RPMI7951 (cell line): Measurements from ENCODE around the gene SDF2. TPM values are rescaled to one million over a fixed set of nuclear protein-coding genes. Genes with fewer than 3 reads are reported as not detected.

Source experiments
- DNase-seq: peaks from one replicate; pipeline ENCODE4 v3.0.0-alpha.2; 2012; ENCODE audit warnings: low read depth
- total RNA-seq: library from RNA; depleted of rRNA; stranded (reverse); fragments of >200 nt; shearing (Covaris generic); gene quantifications from 2 replicates; pipeline ENCODE4 v1.2.3, GENCODE V29; 2014; rRNA removed

SDF2 gene, protein sequence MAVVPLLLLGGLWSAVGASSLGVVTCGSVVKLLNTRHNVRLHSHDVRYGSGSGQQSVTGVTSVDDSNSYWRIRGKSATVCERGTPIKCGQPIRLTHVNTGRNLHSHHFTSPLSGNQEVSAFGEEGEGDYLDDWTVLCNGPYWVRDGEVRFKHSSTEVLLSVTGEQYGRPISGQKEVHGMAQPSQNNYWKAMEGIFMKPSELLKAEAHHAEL
- total RNA-seq: 71.9 and 76.1 TPM in 2 replicates

DNA sequence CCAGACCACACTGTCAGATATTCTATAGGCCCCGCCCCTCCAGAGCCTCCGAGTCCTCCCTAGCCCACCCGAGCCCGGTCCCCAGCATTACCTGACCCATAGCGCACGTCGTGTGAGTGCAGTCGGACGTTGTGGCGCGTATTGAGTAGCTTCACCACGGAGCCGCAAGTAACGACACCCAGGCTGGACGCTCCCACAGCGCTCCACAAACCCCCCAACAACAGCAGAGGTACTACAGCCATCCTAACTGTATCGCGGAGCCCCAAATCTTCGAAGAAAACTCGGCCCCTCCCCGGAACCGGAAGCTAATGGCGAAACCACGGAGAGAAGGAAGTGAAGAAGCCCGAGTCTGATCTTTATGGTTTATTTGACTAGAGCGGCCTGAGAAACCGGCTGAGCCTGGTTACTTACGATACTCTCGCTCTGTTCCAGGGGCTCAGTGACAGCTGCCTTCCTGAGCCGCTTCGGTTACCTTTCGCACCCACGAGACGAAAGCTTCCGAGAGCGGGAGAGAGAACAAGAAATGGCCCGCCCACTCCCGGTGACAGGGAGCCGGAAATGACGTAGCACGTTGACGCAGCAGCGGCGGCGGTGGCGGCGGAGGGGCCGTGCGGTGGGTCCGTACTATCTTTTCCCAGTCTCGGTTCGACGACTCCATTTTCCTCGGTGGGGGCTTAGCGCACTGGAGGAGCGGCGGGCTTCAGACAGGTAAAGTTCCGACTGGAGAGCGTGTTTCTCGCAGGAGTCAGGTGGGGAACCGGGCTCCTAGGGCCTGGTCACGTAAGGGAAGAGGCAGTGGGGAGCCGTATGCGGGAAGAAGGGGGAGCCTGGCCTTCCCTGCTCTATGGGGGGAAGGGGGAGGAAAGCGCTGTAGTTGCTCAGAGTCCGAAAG lies at the start of gene SDF2, which contains the start of gene SUPT6H:
Gene SDF2 (minus strand): TSS at position 272 of the 892 bp plus-strand sequence. CDS start 30 bp downstream, at position 242.
Gene SUPT6H (plus strand): TSS at position 571 of the 892 bp plus-strand sequence. CDS start 11,197 bp downstream, outside the sequence.
- DNase-seq: peak; percentile 82

DNA sequence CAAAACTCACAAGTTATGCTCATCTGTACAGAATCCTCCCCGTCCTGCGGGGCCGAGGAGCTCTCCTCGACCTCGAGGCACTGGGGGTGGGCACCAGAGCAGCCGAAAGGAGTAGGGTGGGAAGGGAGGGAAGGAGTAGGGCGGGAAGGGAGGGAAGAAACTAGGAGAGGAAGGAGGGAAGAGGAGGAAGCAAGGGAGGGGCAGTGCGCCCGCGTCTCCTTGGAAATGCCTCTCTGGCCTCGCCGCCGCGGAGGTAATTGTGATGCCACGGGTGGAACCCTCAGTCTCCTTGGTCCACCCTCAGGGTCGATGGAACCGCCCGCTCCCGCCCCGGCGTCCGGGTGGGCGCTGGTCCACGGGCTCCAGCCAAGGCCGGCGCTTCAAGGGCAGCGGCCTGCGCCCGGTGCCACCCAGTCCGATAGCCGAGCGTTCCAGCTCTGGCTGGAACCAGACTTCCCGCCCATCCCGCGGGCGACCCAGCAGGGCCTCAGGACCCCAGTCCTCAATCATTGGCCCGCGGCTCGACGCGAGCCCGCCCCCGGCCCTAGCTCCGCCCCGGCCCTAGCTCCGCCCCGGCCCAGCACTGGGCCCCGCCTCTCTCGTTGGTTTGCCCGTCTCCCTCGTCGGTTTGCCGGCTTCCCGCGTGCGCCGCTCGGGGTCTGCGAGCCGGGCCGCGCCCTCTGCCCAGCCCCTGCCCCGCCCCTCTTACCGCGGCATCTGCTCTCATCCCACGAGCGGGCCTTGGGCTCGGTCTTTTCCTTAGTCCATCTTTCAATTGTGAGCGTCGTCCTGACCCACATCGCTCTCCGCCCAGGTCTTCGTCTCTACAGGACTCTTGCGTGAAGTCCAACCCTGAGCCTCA lies 49.4 kb upstream of the SDF2 start:
- peak; percentile 88 for DNase-seq

DNA sequence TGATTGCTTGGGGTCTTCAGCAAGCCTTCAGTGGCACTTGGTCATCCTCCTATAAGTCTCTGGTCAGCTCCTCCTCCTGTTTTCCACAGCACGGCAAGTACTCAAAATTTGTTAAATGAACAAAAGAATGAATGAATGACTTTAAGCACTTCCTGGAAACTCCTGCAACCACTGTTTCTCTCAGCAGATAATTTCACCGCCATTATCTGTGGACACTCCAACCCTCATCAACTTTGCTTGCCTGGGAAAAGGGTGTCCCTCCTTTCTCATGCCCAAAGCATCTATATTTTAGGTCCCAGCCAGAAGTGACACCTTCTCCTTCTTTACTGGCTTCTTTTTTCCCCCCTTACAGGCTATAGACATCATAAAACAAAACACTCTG lies 45.6 kb upstream of the SDF2 start:
- no peak for DNase-seq

DNA sequence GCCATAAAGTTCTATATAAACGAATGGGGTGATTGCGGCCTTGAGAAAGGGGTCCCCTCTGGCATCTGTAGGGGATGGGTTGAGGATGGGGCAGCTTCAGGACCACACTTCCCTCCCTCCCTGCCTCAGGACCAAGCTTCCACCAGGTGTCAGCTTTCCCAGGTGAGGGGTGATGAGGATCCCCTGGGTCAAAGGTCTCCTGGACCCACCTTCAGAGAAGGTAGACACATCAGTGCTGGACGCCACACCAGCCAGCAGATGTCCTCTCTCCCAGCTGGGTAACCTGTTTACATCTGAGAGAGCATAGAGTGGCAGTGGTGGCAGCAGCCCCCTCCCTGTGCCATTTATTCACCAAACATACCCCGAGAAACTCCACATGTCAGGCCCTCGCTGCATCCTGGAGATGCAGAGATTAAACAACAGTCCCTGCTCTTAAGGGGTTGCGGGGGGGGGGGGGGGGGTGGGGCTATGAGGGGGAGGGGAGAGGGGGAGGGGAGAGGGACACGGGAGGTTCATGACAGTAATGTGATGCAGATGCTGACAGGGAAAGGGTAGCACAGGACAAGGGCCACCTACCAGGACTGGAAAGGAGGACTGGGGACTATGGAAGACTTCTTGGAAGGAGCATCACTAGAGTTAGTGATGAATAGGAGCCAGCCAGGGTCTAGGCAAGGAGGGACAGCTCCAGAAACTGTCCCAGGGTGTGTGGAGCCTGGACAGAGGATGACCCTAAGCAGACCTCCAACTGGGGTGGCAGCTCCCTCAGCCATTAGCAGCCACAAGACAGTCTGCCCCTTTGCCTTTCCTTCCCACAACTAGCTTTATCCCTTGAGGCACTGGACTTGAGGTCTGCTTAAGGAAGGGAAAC lies 45.0 kb upstream of the SDF2 start:
- no peak for DNase-seq

DNA sequence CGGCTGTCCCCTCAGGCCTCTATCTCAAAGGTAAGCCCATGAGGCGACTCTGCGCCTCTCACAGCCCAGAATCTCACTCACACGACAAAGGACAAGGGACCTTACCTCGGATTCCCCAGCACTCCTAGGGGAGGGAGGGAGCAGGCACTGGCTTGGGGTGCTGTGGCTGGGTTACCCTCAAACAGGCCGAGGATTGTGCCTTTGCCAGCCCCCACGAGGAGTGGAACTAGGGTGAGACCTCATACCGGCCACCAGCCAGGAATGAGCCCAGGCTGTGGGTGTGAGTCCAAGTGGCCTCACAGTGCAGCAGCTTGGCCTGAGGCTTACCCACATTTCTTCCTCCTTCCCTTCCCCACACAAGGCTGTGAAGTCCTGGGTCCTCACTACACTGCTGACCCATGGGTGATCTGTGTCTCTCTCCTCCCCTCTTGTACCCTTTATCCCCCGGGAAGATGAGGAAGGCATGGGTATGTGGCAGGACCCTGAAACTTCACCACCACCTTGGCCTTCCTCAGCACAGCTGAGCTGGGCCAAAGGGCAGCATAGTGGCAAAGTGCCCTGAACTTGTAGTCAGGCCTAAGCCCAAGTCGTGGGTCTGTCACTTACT lies 44.1 kb upstream of the SDF2 start:
- no peak for DNase-seq

DNA sequence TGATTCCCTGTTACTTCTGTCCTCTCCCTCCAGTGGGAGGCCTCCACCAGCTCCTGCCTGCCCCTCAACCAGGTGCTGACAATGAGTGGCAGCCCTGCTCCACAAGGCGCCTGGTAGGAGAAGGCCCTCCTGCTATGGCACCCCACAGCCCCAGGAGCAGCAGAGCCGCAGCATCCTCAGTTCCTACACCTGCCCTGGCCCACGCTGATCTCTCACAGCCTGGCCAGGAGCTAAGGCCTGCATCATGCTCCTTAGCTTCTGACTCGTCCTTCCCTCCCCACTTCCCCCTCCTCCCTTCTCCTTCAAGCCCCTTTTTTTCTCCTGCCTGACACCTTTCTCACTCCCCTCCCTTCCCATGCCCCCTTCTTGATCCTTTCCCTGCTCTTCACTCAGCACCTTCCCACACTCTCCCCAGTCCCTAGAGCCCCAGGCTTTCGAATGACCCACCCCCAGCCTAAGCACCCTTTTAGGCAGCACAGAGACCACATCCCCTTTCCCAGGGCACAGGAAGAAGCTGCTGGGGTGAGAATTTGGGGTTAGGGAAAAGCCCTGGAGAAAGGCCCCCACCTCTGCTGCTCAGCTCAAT lies 43.5 kb upstream of the SDF2 start:
- no peak for DNase-seq

DNA sequence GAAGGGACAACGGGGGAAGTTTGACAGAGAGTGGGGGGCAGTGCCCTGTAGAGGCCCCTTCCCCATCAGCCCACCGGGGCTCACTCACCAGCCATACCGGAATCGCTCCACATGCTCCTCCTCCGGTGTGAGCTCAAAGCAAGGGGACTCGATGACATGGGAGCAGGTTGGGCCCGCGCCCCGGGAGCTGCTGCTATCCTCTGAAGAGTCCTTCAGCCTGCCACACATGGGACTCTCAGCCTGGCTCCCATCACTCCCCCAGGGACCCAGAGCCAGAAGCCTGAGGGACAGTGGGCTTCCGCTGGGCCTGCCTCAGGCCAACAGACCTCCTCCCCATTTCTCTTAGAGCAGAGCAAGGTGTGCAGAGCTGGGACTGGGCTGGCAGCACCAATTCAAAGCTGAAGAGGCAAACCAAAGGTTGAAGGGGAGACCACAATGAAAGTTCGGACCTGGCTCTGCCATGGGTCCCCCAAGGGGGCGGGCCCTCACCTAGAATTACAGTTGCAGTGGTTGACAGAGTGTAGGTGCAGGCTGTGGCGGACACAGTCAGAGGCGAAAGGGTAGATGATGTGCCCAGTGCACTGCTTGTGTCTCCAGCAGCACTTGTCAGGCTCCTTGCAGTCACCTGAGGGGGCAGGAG lies 42.6 kb upstream of the SDF2 start:
- no peak for DNase-seq

DNA sequence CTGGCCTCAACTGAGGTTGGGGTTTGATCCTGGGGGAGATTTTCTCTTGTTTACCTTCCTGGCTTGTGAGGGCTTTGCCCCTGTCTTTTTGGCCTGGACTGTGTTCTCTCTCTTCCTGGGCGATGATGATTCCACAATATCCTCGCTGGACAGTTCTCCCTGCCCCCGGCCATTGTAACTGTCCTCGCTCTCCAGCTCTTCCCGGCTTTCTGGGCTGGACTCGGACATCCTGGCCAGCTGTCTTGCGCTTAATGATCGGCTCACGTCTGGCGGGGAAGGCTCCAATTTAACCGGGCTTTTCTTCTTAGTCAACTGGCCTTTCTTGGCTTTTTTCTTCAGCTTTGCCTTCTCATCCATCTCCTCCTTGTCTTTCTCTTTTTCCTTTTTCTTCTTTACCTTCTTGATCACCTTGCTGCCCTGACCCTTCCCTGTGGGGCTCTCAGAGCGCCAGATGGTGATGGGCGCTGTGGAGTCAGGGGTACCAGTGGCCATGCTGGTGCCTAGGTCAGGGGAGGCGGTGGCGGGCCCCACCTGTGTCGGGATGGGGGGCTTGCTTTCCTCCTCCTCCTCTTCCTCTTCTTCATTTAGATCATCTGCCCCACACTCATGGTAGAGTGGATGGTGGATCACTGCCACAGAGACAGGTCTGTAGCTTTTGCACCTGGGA lies 42.0 kb upstream of the SDF2 start:
- DNase-seq: no peak

DNA sequence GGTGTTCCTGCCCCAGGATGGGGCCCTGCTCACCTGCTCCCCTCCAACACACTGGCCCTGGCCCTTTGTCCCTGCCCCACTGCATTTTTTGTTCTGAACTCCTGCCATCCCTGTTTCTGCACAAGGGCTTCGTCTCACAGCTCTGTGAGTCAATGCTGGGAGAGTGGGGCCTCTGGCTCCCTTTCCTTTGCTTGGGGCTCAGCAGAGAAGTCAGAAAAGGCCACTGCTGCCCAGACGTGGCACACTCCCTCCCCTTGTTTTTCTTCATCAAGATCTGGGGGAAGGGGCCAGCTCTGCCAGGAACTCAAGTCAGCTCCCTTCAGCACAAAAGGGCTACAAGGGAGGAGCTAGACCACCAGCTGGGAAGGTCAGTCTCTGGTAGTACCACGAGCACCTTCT lies 41.0 kb upstream of the SDF2 start:
- no peak for DNase-seq

DNA sequence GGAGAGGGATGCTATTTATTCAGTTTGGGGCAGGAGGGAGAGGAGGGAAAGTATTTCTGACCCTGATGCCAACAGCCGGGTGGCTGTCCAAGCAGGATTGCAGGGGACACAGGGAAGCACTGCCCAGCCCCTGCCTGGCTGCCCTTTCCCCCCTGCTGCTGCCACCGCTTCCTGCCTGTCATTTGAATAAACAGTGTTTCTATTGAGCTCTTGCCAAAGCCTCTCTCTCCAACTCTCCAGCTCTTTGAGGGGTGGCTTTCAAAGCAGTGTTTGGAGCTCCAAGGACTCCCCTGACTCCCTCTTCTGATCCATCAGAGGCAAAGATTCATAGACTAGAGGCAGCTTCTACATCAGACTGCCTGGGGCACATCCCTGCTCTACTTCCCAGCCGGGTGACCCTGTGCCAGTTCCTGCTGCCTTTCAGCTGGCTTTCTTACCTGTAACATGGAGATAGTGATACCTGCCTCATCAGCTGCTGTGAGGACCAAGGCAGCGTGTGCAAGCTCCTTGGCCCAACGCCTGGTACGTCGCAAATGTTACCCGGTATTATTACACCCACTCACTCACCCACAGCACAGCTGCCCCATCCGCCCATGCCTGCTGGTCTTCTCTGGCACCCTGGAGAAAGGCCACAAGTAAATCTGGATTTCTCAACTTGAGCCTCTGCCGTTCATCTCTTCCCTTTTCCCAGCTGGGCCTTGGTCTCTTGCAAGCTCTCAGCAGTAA lies 40.5 kb upstream of the SDF2 start:
- no peak for DNase-seq

DNA sequence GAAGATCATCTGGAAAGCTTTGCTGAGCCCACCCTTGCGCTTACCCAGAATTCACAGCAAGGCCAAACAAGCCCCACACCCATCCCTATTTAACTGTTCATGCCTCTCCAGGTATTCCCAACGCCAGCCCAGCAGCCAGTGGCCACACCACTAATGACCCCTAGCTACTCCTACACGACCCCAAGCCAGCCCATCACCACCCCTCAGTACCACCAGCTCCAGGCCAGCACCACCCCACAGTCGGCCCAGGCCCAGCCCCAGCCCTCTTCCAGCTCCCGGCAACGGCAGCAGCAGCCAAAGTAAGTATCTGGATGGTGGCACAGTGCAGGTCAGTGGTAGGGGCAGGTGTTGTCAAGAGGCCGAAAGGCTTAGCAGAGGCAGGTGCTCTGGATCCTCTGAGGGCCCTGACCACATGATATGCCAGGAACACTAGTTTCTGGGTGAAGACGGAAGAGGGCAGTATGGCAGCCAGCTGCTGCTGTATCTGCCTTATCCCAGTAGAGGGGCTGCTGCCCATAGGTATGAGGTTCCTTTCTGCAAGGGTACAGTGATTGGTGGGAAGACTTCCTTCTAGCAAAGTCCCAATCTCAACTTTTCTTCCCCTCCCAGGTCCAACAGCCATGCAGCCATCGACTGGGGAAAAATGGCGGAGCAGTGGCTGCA lies 39.3 kb upstream of the SDF2 start:
- no peak for DNase-seq

DNA sequence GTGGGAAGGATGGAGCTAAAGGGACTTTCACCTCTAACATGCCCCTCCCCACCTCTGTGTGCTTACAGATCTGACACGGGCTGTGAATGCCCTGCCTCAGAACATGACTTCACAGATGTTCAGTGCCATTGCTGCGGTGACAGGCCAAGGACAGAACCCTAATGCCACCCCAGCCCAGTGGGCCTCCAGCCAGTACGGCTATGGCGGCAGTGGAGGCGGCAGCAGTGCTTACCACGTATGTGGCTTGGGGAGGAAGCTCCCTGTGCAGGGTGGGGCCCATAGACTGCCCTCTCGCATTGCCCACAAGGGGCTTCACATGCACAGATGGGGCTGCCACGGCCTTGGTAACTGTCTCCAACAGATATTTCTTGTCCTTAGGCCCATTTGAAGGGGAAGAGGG lies 38.6 kb upstream of the SDF2 start:
- DNase-seq: no peak

DNA sequence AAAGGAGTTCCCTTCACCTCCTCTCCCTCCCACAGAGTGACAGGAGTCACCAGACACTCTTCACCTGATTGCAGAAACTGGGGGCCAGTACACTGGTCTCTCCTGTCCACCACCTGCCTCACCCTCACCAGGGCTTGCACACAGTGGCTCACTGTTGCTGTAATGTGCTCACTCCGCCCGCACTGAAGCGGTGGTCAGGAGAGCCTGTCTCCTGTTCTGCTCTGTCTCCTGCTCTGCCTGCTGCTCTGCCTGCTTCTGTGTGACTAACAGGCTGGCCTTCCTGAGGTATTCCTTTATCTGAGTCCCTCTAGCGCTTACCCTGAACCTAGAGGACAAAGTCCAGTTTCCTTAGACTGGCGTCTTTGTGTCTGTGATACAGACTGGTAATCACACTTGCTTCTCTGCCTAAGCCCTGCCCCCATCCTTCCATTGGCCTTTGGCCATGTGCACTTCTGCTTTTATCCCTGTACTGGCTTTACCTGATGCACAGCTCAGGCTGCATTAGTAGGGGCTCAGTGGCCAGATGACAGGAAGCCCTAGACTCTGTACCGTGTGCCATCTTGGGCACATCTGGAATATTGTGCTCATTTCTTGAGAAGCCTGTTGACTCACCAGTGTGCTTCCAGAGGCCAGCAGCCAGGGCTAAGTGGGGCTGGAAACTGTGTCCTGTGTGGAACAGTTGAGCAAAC lies 36.7 kb upstream of the SDF2 start:
- DNase-seq: no peak

DNA sequence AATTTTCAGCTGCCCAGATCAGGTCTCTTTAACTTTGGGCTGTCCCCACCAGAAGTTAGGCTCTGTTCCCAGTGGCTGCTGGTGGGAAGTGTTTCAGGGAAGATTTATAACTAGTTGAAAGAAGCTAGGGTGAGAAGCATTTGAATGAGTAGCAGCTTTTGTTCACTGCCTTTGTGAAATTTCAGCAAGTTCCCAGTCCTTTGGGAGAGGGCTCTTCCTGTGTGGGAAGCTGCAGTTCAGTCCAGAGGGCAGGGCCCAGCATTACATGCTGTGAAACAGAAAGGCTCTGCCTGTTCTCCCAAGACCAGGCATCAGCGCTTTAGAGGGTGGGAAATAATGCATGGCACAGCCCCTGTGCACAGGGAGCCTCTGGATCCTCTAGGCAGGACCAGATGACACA lies 32.2 kb upstream of the SDF2 start:
- no peak for DNase-seq

DNA sequence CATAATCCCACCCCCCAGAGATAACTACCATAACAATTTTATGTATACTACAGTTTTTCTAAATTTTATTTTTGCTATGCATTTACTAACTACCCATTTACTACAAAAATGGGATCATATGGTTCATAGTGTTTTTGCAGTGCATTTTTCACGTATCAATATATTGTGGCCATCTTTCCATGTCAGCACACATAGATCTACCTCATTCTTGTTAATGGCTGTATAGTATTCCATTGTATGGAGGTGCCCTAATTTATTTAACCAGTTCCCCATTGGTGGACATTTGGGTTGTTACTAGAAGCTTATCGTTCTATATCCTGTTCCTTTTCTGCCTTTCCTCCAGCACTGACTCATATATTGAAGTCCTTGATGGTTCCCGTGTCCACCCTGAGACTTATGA lies 27.3 kb upstream of the SDF2 start:
- no peak for DNase-seq

DNA sequence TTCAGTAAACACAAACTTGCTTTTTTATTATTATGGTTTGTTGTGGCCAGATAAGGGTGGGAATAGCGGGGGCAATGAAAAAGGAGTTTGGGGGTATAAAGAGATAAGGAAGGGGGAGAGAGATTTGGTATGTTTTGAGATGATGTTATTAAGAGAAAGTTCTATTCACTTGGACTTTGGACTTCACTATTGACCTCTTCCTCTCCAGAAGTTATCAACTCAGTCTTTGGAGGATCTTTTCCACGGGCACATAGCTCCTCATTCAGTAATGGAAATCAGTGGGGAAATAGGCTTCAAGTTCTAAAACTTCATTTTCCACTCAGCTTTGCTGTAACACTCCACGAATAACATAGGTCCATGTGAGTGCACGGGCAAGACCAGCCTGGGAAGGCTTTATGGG lies 26.8 kb upstream of the SDF2 start:
- no peak for DNase-seq

DNA sequence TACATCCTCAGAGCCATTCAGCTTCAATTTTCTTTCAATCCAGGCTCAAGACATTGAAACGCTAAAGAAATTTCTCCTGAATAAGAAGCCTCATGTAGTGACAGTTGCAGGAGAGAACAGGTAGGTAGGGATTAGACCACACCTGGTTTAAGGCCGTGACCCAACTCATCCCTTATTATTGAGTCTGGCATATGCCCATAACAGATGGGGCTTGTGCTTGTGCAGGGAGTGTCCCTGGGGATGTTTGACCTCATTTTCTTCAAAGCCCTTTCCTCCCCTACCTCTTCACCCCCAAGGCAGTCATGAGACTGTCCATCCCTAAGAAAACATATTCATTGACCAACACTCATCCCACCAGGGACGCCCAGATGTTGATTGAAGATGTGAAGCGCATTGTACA lies 24.6 kb upstream of the SDF2 start:
- no peak for DNase-seq

DNA sequence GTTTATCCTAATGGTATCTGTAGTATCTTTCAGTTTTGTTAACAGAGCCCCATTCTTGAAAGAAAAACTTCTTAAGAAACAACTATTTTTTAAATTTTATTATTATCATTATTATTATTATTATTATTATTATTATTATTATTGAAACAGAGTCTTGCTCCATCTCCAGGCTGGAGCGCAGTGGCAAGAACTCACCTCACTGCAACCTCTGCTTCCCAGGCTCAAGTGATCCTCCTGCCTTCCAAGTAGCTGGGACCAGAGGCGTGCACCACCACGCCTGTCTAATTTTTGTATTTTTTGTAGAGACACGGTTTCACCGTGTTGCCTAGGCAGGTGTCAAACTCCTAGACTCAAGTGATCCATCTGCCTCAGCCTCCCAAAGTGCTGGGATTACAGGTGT lies 23.7 kb upstream of the SDF2 start:
- no peak for DNase-seq
